Bronchial epithelial cell (primary cell): ENCODE measurements around the gene C8B. TPM values are rescaled to one million over a fixed set of nuclear protein-coding genes. Genes with fewer than 3 reads are reported as not detected.

Experiments
- DNase-seq: peaks from one replicate; pipeline ENCODE4 v3.0.0-alpha.2; 2010; ENCODE audit warnings: low read depth
- FAIRE-seq: peaks from 2 replicates; lab custom pipeline; 2011; peaks lifted over from hg19 to GRCh38; lab: Jason Lieb, UNC
- H3K27me3 ChIP-seq: 2 replicates; pipeline ENCODE4 v1.5.1; 2011; ENCODE audit warnings: low read length; ENCODE audit not compliant: control insufficient read depth, insufficient read depth
- H3K36me3 ChIP-seq: 2 replicates; pipeline ENCODE4 v1.5.1; 2011; ENCODE audit warnings: low read length; ENCODE audit not compliant: control insufficient read depth, insufficient read depth
- H3K4me3 ChIP-seq: 2 replicates; pipeline ENCODE4 v1.5.1; 2011; ENCODE audit warnings: mild to moderate bottlenecking, low read depth, low read length, control low read depth
- CTCF ChIP-seq: IDR thresholded peaks from 2 replicates; pipeline ENCODE4 v1.5.1; 2011; ENCODE audit warnings: mild to moderate bottlenecking, moderate library complexity, low read length, control low read depth, inconsistent platforms; ENCODE audit not compliant: insufficient read depth, severe bottlenecking
- total RNA-seq: library from RNA; depleted of rRNA; stranded (reverse); fragments of >200 nt; gene quantifications from 2 replicates; pipeline ENCODE4 v1.2.1, GENCODE V29; 2014

C8B gene
- total RNA-seq, 1 donor from 2014 or later, result not detected

- H3K36me3 ChIP-seq, result no peaks in the 10 kb centered on the region
- FAIRE-seq, result no peak
- no peak for TF ChIP-seq CTCF
- H3K4me3 ChIP-seq, result no peak overlapping the region
- H3K27me3 ChIP-seq, result no peaks in the 10 kb centered on the region
- no peak for DNase-seq
Observed at GRCh38 chr1:56894014-56894413, 71.8 kb downstream of the C8B start.

DNA sequence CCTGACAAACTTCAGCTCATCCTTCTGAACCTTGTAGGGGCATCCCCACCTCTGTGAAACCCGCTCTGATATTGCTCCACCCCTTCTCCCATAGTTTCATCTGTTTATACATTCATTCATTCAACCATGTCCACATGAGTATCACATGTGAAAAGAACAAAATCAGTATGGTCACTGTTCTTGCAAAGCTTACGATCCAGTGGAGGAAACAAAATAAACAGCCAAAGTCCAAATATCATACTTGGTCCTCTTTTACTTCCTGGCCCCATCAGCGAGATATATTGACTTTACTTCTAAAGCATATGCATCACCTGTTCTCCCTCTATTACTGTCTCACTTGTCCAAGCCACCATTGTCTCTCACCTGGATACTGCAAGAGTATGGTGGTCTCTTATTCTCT lies 75.6 kb downstream of the C8B start:
- FAIRE-seq, result no peak
- no peak for DNase-seq
- H3K4me3 ChIP-seq, result no peak overlapping the region
- no peak for TF ChIP-seq CTCF
- no peaks in the 10 kb centered on the region for H3K36me3 ChIP-seq
- H3K27me3 ChIP-seq, result no peaks in the 10 kb centered on the region

DNA sequence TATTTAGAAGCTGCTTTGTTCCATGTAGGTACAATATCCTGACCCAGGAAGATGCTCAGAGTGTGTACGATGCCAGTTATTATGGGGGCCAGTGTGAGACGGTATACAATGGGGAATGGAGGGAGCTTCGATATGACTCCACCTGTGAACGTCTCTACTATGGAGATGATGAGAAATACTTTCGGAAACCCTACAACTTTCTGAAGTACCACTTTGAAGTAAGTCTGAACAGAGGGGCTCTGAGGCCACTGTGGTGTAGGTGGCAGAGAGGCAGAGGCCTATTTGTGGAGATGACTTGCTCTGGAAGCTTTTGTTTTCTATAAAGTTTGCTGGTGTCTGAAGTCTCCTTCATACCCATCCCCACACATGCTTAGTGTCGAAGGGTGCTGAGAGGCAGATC lies 84.4 kb downstream of the C8B start:
- FAIRE-seq (no peak), DNase-seq (no peak)
- Histone ChIP-seq H3K36me3 (no peaks in the 10 kb centered on the region), H3K27me3 (no peaks in the 10 kb centered on the region), H3K4me3 (no peak overlapping the region)
- no peak for TF ChIP-seq CTCF

- FAIRE-seq, result no peak
- TF ChIP-seq CTCF, result no peak
- H3K27me3 ChIP-seq, result no peaks in the 10 kb centered on the region
Observed at GRCh38 chr1:56880774-56881173, 85.0 kb downstream of the C8B start.

More at GRCh38 chr1:56880774-56881173, 85.0 kb downstream of the C8B start:
- Histone ChIP-seq H3K4me3 (no peak overlapping the region), H3K36me3 (no peaks in the 10 kb centered on the region)
- no peak for DNase-seq

Other genes starting within 250 kb of the C8B start
- 0.13 TPM in 1 of 2 replicates, not detected in the other for gene FYB2, start 146.6 kb downstream of the C8B start, total RNA-seq
- gene C8A, start 111.2 kb downstream of the C8B start, total RNA-seq, result not detected in 2 replicates